DMS53 (cell line): ENCODE results near the gene RNF214.
A peak's percentile ranks its signal among the peaks of the same experiment; 100 is the strongest.
"Not testable (repeated sequence)": the region's sequence is repeated elsewhere in the genome, so short reads cannot be mapped to it uniquely, and the experiment has no call there.

Experiments used
- DNase-seq: peaks from one replicate; lab custom pipeline; 2025; lab: John Stamatoyannopoulos, UW

Gene RNF214

GRCh38 chr11:117197516-117198456, 34.7 kb upstream of the RNF214 start:
- DNase-seq = peak; percentile 17

GRCh38 chr11:117198613-117199012, 33.9 kb upstream of the RNF214 start:
- DNase-seq = no peak

- DNase-seq = no peak
Observed at GRCh38 chr11:117199053-117199915, 33.2 kb upstream of the RNF214 start, which contains the start of gene TAGLN. TSS of gene TAGLN (plus strand) at chr11:117199370. CDS start at chr11:117203014, 3,644 bp downstream.

GRCh38 chr11:117199916-117200812, 32.3 kb upstream of the RNF214 start:
- DNase-seq = no peak

GRCh38 chr11:117200813-117201657, 31.4 kb upstream of the RNF214 start:
- DNase-seq = no peak

- no peak for DNase-seq
Observed at GRCh38 chr11:117201658-117202305, 30.7 kb upstream of the RNF214 start.

- DNase-seq = no peak
Observed at GRCh38 chr11:117202386-117203068, 29.9 kb upstream of the RNF214 start.

- no peak for DNase-seq
Observed at GRCh38 chr11:117203069-117203407, 29.4 kb upstream of the RNF214 start.

- DNase-seq = no peak
Observed at GRCh38 chr11:117204283-117205080, 28.0 kb upstream of the RNF214 start.

GRCh38 chr11:117205211-117205818, 27.2 kb upstream of the RNF214 start:
- no peak for DNase-seq

GRCh38 chr11:117206111-117206510, 26.4 kb upstream of the RNF214 start:
- not testable (repeated sequence) for DNase-seq

GRCh38 chr11:117206859-117207258, 25.6 kb upstream of the RNF214 start:
- DNase-seq = not testable (repeated sequence)

GRCh38 chr11:117207481-117207880, 25.0 kb upstream of the RNF214 start:
- not testable (repeated sequence) for DNase-seq

- DNase-seq = not testable (repeated sequence)
Observed at GRCh38 chr11:117208710-117209109, 23.8 kb upstream of the RNF214 start.

- DNase-seq = not testable (repeated sequence)
Observed at GRCh38 chr11:117209351-117210125, 22.9 kb upstream of the RNF214 start.

GRCh38 chr11:117210620-117211019, 21.9 kb upstream of the RNF214 start:
- no peak for DNase-seq

- no peak for DNase-seq
Observed at GRCh38 chr11:117212697-117213355, 19.6 kb upstream of the RNF214 start.
